NCI-H2196 (cell line): Measurements from ENCODE around the gene USP15.

Experiments
- DNase-seq: peaks from one replicate; lab custom pipeline; 2025; ENCODE audit not compliant: unreplicated experiment; lab: John Stamatoyannopoulos, UW

Gene USP15

GRCh38 chr12:62279961-62280360 lies 19.8 kb downstream of the USP15 start:
- DNase-seq, result no peak

GRCh38 chr12:62282057-62282774 lies 22.0 kb downstream of the USP15 start:
- DNase-seq, result no peak

GRCh38 chr12:62284749-62285148 lies 24.5 kb downstream of the USP15 start:
- no peak for DNase-seq

GRCh38 chr12:62285284-62285683 lies 25.1 kb downstream of the USP15 start:
- DNase-seq, result no peak

GRCh38 chr12:62288328-62288727 lies 28.1 kb downstream of the USP15 start:
- no peak for DNase-seq

- no peak for DNase-seq
These were observed 30.6 kb downstream of the USP15 start for GRCh38 chr12:62290846-62291245.

GRCh38 chr12:62291864-62292760 lies 31.9 kb downstream of the USP15 start:
- DNase-seq, result no peak

GRCh38 chr12:62292761-62293344 lies 32.6 kb downstream of the USP15 start:
- DNase-seq, result no peak

- no peak for DNase-seq
These were observed 34.2 kb downstream of the USP15 start for GRCh38 chr12:62294378-62294777.

GRCh38 chr12:62296001-62296400 lies 35.8 kb downstream of the USP15 start:
- no peak for DNase-seq

- DNase-seq, result no peak
These were observed 37.1 kb downstream of the USP15 start for GRCh38 chr12:62297321-62297720.

- DNase-seq, result no peak
These were observed 39.4 kb downstream of the USP15 start for GRCh38 chr12:62299617-62300016.

GRCh38 chr12:62301080-62301798 lies 41.0 kb downstream of the USP15 start:
- DNase-seq, result no peak

- no peak for DNase-seq
These were observed 41.6 kb downstream of the USP15 start for GRCh38 chr12:62301799-62302133.

GRCh38 chr12:62304560-62304959 lies 44.4 kb downstream of the USP15 start:
- no peak for DNase-seq

GRCh38 chr12:62305778-62306177 lies 45.6 kb downstream of the USP15 start:
- DNase-seq, result no peak

- no peak for DNase-seq
These were observed 46.6 kb downstream of the USP15 start for GRCh38 chr12:62306569-62307530.

GRCh38 chr12:62308201-62308600 lies 48.0 kb downstream of the USP15 start:
- no peak for DNase-seq

GRCh38 chr12:62313727-62314380 lies 53.6 kb downstream of the USP15 start:
- no peak for DNase-seq

GRCh38 chr12:62317017-62317416 lies 56.8 kb downstream of the USP15 start:
- DNase-seq, result no peak
